NCI-H2227 (cell line): Measurements from ENCODE around the gene TMC8.
"Not testable (repeated sequence)": the region's sequence is repeated elsewhere in the genome, so short reads cannot be mapped to it uniquely, and the experiment has no call there.

ENCODE experiments used
- DNase-seq: peaks from one replicate; lab custom pipeline; 2025; ENCODE audit not compliant: unreplicated experiment; lab: John Stamatoyannopoulos, UW

The TMC8 gene

GRCh38 chr17:78148286-78149016, 17.9 kb downstream of the TMC8 start:
- DNase-seq: no peak

- DNase-seq: no peak
These were observed 21.0 kb downstream of the TMC8 start for GRCh38 chr17:78151514-78152008.

DNA sequence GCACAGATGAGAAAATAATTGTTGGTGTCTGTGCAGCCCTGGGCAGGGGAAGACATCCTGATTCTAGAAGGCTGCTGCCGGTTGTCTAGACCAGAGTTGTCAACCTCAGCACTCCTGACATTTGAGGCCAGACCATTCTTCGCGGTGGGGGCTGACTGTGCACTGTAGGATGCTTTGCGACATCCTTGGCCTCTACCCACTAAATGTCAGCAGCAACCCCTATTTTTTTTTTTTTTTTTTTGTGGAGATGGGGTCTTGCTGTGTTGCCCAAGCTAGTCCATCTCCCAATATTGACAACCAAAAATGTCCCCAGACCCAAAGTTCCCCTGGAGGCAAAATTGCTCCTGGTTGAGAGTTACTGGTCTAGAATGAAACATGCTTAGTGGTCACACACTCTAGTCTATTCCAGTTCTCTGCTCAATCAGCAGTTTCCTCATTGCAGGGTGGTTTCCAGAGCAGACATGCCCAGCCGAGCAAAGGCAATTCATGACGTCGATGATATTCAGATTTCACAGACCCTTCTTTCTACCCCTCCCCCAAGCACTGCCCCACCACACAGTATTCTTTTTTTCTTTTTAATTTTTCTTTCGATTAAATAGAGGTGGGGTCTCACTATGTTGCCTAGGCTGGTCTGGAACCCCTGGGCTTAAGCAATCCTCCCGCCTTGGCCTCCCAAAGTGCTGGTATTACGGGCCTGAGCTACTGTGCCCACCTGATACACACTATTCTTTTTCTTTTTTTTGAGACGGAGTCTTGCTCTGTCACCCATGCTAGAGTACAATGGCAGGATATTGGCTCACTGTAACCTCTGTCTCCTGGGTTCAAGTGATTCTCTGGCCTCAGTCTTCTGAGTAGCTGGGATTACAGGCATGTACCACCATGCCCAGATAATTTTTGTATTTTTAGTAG, 24.6 kb downstream of the TMC8 start:
- DNase-seq: no peak

DNA sequence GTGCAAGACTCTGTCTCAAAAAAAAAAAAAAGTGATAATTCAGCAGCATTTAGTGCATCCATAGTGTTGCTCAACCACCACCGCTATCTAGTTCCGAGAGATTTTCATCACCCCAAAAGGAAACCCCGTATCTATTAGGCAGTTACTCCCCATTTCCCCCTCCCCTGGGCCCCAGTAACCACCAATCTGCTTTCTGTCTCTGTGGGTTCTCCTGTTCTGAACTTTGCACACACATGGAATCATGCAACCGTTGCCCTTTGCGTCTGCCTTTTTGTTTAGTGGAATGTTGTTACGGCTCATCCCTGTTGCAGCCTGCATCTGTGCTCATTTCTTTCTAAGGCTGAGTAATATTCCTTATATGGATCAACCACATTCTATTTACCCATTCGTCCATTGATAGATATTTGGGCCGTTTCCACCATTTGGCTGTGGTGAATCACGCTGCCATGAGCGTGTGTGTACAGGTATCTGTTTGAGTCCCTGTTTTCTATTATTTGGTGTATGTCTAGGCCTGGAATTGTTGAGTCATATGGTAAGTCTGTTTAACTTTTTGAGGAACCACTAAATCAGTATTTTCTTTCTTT, 29.1 kb downstream of the TMC8 start:
- DNase-seq: no peak

- no peak for DNase-seq
These were observed 33.5 kb downstream of the TMC8 start for GRCh38 chr17:78163881-78164747.

DNA sequence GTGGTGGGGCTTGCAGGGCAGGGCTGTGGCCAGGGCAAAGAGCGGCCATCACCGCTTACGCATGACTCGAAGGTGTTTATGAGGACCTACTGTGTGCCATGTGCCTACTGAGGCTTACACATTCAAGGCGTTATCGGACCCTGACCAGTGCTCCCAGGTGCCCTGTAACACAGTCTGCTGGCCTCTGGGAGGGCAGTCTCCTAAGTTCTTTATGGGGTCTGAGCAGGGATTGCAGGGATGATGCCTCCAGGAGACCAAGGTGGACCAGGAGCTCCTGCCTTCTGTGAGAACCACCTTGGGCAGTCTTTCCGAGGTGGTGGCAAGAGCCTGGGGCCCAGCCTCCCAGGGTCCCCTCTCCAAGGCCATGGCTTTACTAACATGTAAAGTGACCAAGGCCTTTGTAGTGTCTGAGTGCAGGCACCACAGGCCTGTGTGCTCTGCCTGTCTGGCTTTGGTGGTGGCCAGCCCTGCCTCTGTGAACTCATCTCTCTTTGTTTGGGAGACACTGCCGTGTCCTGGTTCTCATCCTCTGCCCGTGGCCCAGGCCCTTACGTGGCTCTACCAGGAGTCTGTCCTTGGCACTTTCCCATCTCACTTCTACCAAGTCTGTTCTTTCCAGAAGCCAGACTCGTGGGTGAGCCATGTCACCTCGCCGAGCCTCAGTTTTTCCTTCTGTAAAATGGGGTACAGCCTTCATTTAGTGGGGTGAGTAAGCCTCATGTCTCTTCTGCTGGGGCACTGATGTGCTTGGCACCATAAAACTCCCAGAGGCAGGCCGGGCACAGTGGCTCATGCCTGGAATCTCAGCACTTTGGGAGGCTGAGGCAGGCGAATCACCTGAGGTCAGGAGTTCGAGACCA, 34.4 kb downstream of the TMC8 start:
- DNase-seq: no peak

GRCh38 chr17:78166416-78166815, 35.8 kb downstream of the TMC8 start:
- DNase-seq: no peak

DNA sequence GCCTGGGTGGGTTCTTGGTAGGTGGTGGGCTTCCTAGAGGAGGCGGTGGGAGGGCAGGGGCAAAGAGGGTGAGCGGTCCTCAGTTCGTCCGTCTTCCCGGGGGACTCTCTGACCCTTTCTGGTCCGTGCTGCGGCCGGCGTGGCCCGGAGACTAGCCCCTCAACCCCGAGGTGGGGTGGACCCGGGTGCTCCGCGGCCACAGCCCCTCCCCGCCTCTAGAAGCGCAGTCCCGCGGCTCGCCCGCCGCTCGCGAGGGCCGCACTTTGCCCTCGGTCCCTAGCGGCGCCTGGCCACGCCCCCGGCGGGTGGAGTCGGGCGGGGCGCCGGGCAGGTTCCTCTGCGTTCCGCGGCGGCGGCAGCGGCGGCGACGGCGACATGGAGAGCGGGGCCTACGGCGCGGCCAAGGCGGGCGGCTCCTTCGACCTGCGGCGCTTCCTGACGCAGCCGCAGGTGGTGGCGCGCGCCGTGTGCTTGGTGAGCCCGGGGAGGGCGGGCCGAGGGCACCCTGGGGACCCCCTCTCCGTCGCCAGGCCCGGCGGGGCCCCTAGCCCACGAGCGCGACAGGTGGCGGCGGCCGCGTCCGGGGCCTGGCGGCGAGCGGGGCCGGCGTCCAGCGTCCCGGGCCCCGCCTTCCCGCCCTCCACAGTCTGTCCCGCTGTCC, 37.8 kb downstream of the TMC8 start, which contains the start of gene SYNGR2:
SYNGR2 (plus strand) TSS at position 340 of the 661 bp plus-strand sequence; CDS start at position 376, 36 bp downstream.
- peak; percentile 94 for DNase-seq

GRCh38 chr17:78168903-78169793, 38.6 kb downstream of the TMC8 start:
- DNase-seq: peak; percentile 62

DNA sequence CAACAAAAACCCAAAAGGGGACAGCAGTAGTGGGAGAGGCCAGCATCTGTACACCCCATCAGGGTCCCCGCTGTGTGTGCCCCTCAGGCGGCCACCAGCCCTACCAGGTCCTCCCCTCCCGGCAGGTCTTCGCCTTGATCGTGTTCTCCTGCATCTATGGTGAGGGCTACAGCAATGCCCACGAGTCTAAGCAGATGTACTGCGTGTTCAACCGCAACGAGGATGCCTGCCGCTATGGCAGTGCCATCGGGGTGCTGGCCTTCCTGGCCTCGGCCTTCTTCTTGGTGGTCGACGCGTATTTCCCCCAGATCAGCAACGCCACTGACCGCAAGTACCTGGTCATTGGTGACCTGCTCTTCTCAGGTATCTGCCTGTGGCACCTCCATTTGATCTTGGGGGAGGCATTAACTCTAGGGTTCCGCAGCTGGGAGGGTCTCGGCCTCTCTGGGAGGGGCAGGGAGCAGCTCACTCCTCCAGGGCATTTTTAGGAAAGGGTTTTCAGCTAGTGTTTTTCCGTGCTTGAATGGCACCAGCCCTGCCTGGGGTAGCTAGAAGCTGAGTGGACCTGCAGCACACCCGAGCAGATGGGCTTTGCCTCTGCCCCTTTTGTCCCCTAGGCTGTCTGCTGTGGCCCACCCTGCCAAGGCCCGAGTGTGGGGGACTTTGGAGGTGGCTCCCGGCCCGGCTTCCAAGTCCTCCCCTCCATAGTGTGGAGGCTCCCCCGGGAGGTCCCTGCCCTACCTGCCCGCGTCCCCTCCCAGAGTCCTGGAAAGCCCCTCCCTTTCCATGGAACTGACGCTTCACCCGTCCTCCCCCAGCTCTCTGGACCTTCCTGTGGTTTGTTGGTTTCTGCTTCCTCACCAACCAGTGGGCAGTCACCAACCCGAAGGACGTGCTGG, 40.4 kb downstream of the TMC8 start:
- no peak for DNase-seq

GRCh38 chr17:78171591-78172248, 41.1 kb downstream of the TMC8 start:
- DNase-seq: not testable (repeated sequence)

- DNase-seq: no peak
These were observed 41.9 kb downstream of the TMC8 start for GRCh38 chr17:78172249-78173051.

GRCh38 chr17:78173097-78173715, 42.6 kb downstream of the TMC8 start:
- no peak for DNase-seq

DNA sequence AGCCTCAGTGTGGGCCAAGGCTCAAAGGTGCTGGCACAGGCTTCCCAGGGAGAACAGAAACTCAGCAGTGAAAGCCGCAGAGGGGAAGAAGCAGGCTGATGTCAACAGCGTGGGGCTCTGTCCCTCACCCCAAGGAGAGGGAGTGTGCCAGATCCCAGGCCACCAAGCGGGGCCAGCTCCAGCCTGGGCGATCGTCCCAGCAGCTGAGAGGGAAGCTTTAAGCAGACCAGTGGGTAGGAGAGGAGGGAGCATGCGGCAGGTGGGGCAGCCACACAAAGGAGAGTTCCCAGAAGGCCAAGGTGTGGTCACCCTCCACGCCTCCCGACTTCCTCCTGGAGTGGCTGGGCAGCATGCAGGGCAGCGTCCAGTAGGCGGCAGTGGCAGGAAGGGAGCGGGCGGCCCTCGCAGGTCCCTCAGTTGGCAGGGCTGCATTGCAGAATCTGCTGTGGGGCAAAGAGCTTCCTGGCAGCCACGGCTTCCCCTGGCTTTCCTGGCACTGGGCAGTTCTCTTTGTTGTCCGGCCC, 43.8 kb downstream of the TMC8 start:
- DNase-seq: no peak
